ENCODE results near the gene ABCA5. TPM values are rescaled to one million over a fixed set of nuclear protein-coding genes. Genes with fewer than 3 reads are reported as not detected.
"Not testable (repeated sequence)": the region's sequence is repeated elsewhere in the genome, so short reads cannot be mapped to it uniquely, and the experiment has no call there.

Gene ABCA5
- total RNA-seq, 1 donor from 2014 or later: 13.3 TPM

DNA sequence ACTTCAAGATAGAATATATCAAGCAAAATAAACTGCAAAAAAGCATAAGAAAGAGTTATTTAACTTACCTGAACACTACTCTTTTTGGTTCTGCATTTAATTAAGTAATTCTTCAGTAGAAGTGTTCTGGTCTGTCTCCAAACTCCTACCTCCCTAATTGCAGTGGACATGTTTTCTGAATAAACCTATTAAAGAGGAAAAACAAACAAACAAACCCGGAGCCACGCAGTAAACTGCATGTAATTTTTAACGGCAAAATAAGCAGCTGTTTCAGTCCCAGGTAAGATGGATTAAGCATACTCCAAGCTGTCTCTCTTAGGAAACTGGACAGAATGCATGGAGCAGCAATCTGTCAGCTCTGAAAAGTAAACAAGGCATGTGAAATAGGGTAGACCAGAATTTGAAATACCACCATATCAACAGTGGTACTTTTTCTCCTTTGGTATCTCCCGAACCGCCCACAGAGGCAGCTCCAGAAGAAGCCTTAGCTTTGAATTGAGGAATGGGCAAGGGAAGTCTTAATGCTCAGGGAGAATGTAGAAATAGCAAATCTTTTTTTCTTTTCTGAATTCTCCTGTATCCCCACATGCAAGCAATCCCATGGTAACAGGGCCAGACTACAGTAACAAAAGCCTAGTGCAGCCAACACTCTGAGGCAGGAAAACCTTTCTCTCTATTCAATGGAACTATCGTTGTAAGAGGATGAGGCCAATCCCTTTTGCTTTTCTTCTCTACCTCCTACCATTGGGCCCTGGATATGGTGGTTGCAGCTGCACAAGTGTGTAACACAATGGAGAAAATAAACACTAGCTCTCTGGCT is 12.5 kb downstream of the ABCA5 start:
- H3K4me3 Mint-ChIP-seq: no peak overlapping the region
- H3K4me1 Mint-ChIP-seq: peaks cover 2% of the 10 kb centered on the region
- intact Hi-C loops (cut with micrococcal nuclease): no loop called here
- peaks cover 4% of the 10 kb centered on the region for H3K36me3 Mint-ChIP-seq (ENCODE audit: low read depth)
- no peak for DNase-seq
- H3K27ac Mint-ChIP-seq: no peak overlapping the region
- H3K27me3 Mint-ChIP-seq: no peaks in the 10 kb centered on the region
- H3K9me3 Mint-ChIP-seq: no peaks in the 10 kb centered on the region

GRCh38 chr17:69305177-69305576 is 21.8 kb downstream of the ABCA5 start:
- intact Hi-C loops (cut with micrococcal nuclease): no loop called here
- Mint-ChIP-seq H3K27ac (no peak overlapping the region), H3K27me3 (no peaks in the 10 kb centered on the region), H3K4me3 (no peak overlapping the region), H3K36me3 (ENCODE audit: low read depth) (peaks cover 4% of the 10 kb centered on the region), H3K4me1 (no peaks in the 10 kb centered on the region), H3K9me3 (no peaks in the 10 kb centered on the region)
- DNase-seq: no peak

DNA sequence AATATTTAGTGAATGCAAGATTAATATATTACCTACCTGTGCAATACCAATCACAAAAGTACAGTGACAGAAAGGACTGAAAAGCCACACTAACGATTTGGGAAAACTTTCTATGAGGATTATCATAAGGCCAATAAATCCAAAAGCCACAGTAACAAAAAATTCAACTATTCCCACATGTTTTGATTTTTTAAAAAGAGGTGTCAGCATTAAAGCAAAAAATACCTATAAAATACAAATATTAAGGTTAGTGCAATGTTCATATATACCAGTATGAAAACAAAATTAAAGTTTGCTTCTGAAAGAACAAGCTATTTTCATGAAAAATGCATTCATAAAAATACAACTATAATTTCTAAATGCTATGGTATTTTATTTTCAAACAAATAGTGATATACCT is 24.3 kb downstream of the ABCA5 start:
- no peak for DNase-seq
- Mint-ChIP-seq H3K36me3 (ENCODE audit: low read depth) (peaks cover 5% of the 10 kb centered on the region), H3K27ac (no peak overlapping the region), H3K4me1 (no peaks in the 10 kb centered on the region), H3K4me3 (no peak overlapping the region), H3K27me3 (no peaks in the 10 kb centered on the region), H3K9me3 (no peaks in the 10 kb centered on the region)
- intact Hi-C loops (cut with micrococcal nuclease): no loop called here

GRCh38 chr17:69300222-69300621 is 26.7 kb downstream of the ABCA5 start:
- no peak for DNase-seq
- intact Hi-C loops (cut with micrococcal nuclease): no loop called here
- Mint-ChIP-seq H3K4me3 (no peak overlapping the region), H3K9me3 (no peaks in the 10 kb centered on the region), H3K27me3 (no peaks in the 10 kb centered on the region), H3K36me3 (ENCODE audit: low read depth) (peaks cover 4% of the 10 kb centered on the region), H3K4me1 (no peaks in the 10 kb centered on the region), H3K27ac (no peak overlapping the region)

DNA sequence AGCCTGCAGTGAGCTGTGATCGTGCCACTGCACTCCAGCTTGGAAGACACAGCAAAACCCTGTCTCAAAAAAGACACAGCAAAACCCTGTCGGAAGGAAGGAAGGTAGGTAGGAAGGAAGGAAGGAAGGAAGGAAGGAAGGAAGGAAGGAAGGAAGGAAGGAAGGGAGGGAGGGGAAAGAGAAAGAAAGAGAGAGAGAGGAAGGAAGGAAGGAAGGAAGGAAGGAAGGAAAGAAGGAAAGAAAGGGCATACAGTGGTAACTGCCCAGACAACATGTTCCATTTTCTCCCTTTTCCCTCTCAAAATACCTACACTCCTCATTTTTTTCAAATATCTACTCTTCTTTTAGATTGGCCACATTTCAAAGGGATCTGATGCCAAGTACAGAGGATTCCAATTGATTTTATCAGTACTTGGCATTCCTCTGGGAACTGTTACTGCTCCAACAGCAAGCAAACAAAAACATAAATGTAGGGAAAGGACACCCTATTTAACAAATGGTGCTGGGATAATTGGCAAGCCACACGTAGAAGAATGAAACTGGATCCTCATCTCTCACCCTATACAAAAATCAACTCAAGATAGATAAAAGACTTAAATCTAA is 28.7 kb downstream of the ABCA5 start:
- H3K27me3 Mint-ChIP-seq; H3K36me3 Mint-ChIP-seq (ENCODE audit: low read depth); DNase-seq; H3K27ac Mint-ChIP-seq; H3K4me1 Mint-ChIP-seq; intact Hi-C loops (cut with micrococcal nuclease); H3K9me3 Mint-ChIP-seq; H3K4me3 Mint-ChIP-seq: not testable (repeated sequence)

DNA sequence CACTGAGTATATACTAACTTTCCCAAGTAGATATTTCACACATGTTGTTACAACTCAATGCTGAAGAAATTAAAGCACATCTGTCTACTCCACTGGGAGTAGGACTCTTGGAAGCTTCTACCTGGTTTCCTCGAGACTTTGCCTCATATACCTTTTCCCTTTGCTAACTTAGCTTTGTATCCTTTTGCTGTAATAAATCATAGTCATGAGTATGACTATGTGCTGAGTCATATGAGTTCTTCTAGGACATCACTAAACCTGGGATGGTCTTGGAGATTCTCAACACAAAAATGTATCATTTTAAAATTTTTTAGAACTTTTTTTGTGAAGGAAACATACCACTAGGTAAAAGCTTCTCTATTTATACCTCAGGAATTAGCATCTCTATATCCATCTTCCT is 39.8 kb downstream of the ABCA5 start:
- no peak overlapping the region for H3K27ac Mint-ChIP-seq
- H3K4me3 Mint-ChIP-seq: no peak overlapping the region
- no peaks in the 10 kb centered on the region for H3K9me3 Mint-ChIP-seq
- no peak for DNase-seq
- H3K36me3 Mint-ChIP-seq (ENCODE audit: low read depth): peaks cover 26% of the 10 kb centered on the region
- no peaks in the 10 kb centered on the region for H3K27me3 Mint-ChIP-seq
- intact Hi-C loops (cut with micrococcal nuclease): no loop called here
- H3K4me1 Mint-ChIP-seq: no peaks in the 10 kb centered on the region

GRCh38 chr17:69286257-69286656 is 40.7 kb downstream of the ABCA5 start:
- no peak overlapping the region for H3K27ac Mint-ChIP-seq
- DNase-seq: no peak
- no peaks in the 10 kb centered on the region for H3K9me3 Mint-ChIP-seq
- intact Hi-C loops (cut with micrococcal nuclease): no loop called here
- H3K27me3 Mint-ChIP-seq: no peaks in the 10 kb centered on the region
- H3K4me3 Mint-ChIP-seq: no peak overlapping the region
- H3K36me3 Mint-ChIP-seq (ENCODE audit: low read depth): peaks cover 28% of the 10 kb centered on the region
- H3K4me1 Mint-ChIP-seq: no peaks in the 10 kb centered on the region

DNA sequence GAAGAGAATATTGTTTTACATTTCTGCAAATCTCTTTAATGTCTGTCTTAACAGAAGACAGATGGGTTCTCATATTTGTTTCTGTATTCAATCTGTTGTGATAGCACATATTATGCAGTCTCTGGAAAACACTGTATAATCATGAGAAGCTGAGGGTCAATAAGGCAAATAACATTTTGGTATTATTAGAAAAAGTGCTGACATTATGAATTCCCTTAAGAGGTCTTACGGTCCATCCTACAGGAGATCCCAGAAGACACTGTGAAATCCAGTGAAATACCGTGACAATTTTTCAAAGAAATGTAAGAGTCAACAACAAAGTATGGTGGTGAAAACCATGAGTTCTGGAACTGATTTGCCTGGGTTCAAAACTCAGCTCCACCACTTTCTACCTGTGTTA is 42.3 kb downstream of the ABCA5 start:
- Mint-ChIP-seq H3K36me3 (ENCODE audit: low read depth) (peaks cover 31% of the 10 kb centered on the region), H3K4me1 (no peaks in the 10 kb centered on the region), H3K27ac (no peak overlapping the region), H3K4me3 (no peak overlapping the region), H3K27me3 (no peaks in the 10 kb centered on the region), H3K9me3 (no peaks in the 10 kb centered on the region)
- intact Hi-C loops (cut with micrococcal nuclease): no loop called here
- no peak for DNase-seq

DNA sequence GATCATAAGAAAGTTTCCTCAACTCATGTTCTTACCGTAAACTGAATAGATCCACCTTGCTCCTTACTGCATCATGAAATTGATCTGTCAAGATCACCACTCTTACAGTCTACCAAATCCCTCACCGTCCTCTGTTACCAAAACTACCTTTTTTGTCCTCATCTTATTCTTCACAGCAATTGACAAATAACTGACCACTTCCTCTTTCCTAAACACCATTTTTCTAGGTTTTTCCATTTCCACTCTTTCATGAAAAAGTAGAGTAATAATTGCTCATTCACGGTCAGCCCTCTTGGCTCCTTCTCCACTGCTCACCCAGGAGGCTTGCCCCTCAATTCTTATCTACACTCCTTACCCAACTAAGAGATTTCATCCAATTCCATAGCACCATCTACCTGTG is 44.9 kb downstream of the ABCA5 start:
- intact Hi-C loops (cut with micrococcal nuclease): no loop called here
- no peak for DNase-seq
- Mint-ChIP-seq H3K27ac (no peak overlapping the region), H3K4me3 (no peak overlapping the region), H3K36me3 (ENCODE audit: low read depth) (peaks cover 25% of the 10 kb centered on the region), H3K4me1 (no peaks in the 10 kb centered on the region), H3K27me3 (no peaks in the 10 kb centered on the region), H3K9me3 (no peaks in the 10 kb centered on the region)

GRCh38 chr17:69276279-69276678 is 50.7 kb downstream of the ABCA5 start:
- peaks cover 12% of the 10 kb centered on the region for H3K36me3 Mint-ChIP-seq (ENCODE audit: low read depth)
- H3K4me3 Mint-ChIP-seq; DNase-seq; H3K4me1 Mint-ChIP-seq; H3K27me3 Mint-ChIP-seq; H3K9me3 Mint-ChIP-seq; H3K27ac Mint-ChIP-seq; intact Hi-C loops (cut with micrococcal nuclease): not testable (repeated sequence)

DNA sequence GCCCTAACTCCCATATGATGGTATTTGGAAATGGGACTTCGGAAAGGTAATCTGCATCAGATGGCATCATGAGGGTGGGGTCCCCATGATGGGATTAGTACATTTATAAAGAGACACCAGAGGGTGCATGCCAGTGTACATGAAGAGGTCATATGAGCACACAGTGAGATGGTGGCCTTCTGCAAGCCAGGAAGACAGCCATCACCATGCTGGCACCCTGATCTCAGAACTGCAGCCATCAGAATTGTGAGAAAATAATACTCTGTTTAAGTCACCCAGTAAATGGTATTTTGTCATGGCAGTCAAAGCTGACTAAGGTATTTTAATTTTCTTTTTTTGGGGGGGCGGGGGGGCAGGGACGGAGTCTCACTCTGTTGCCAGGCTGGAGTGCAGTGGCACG is 51.2 kb downstream of the ABCA5 start:
- Mint-ChIP-seq H3K27me3 (no peaks in the 10 kb centered on the region), H3K4me3 (no peak overlapping the region), H3K27ac (no peak overlapping the region), H3K9me3 (no peaks in the 10 kb centered on the region), H3K36me3 (ENCODE audit: low read depth) (peaks cover 12% of the 10 kb centered on the region), H3K4me1 (no peaks in the 10 kb centered on the region)
- intact Hi-C loops (cut with micrococcal nuclease): no loop called here
- no peak for DNase-seq

DNA sequence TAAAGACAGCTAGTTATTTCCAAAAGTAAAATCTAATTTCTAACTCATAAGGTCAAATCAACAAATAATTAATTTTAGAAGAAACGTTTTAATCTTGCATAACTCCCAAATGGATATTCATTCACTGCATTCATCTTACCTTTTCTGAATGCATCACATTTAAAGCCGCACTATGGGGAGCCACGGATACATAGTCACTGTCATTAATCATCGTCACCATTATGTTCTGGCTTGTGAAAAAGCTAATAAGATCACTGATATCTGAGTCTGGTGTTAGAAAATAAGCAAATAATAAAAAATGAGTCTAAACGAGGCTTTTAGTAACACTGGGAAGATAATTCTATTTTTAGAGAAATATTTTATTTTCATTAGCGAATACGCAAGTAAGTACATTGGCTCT is 55.9 kb downstream of the ABCA5 start:
- Mint-ChIP-seq H3K27me3 (no peaks in the 10 kb centered on the region), H3K36me3 (ENCODE audit: low read depth) (peaks cover 3% of the 10 kb centered on the region), H3K4me3 (no peak overlapping the region), H3K27ac (no peak overlapping the region), H3K9me3 (no peaks in the 10 kb centered on the region), H3K4me1 (peaks cover 2% of the 10 kb centered on the region)
- no peak for DNase-seq
- intact Hi-C loops (cut with micrococcal nuclease): no loop called here

GRCh38 chr17:69269131-69269998 is 57.6 kb downstream of the ABCA5 start:
- intact Hi-C loops (cut with micrococcal nuclease): no loop called here
- H3K36me3 Mint-ChIP-seq (ENCODE audit: low read depth): no peaks in the 10 kb centered on the region
- H3K4me3 Mint-ChIP-seq: no peak overlapping the region
- no peak for DNase-seq
- H3K27me3 Mint-ChIP-seq: no peaks in the 10 kb centered on the region
- no peaks in the 10 kb centered on the region for H3K9me3 Mint-ChIP-seq
- H3K4me1 Mint-ChIP-seq: peaks cover 2% of the 10 kb centered on the region
- no peak overlapping the region for H3K27ac Mint-ChIP-seq

DNA sequence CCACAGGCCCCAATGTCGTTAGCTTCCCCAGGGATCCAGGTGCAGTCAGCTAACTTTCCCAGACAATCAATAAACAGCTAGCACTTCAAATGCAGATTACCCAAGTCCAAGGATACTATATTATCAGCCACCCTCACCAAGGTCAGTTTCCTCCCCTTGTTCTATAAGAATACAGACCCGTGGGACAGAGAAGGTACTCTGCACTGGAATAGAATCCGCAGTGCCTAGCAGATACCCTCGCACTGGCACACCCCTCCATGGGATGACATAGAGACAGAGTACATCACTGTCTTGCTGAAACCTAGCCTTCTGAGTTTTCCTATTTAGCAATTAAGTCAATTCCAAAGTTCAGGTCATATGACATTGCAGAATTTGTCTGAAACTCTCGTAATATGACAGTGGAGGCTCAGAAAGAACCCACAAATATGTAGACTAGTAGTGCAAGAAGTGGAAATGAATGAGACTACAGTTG is 58.4 kb downstream of the ABCA5 start:
- peaks cover 2% of the 10 kb centered on the region for H3K4me1 Mint-ChIP-seq
- H3K36me3 Mint-ChIP-seq (ENCODE audit: low read depth): peaks cover 3% of the 10 kb centered on the region
- intact Hi-C loops (cut with micrococcal nuclease): no loop called here
- H3K9me3 Mint-ChIP-seq: no peaks in the 10 kb centered on the region
- H3K27ac Mint-ChIP-seq: no peak overlapping the region
- DNase-seq: no peak
- no peak overlapping the region for H3K4me3 Mint-ChIP-seq
- H3K27me3 Mint-ChIP-seq: no peaks in the 10 kb centered on the region
